GM18907 (cell line): ENCODE measurements around the gene NTNG1.
"Not testable (repeated sequence)": the region's sequence is repeated elsewhere in the genome, so short reads cannot be mapped to it uniquely, and the experiment has no call there.

Experiments used
- ATAC-seq: cut with Tn5 transposase; IDR thresholded peaks from one replicate; pipeline ENCODE4 v1.9.1; 2021; ENCODE audit warnings: mild to moderate bottlenecking, moderate library complexity; ENCODE audit not compliant: unreplicated experiment

Gene NTNG1

DNA sequence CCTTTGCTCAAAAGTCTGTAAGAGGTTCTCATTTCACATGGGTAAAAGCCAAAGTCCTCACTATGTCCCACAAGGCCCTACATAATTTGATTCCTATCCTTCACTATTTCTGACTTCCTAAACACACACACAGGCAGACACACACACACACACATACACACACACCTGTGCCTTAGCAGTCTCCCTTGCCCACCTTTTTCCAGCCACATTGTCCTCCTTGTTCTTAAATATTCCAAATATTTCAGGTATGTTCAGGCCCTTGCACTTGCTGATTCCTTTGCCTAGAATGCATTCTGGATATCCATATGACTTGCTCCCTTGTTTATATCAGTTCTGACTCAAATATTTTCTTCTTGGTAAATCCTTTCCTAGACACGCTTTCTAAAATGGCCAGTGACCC, 54.6 kb downstream of the NTNG1 start:
- ATAC-seq = no peak

- peak; percentile 98 for ATAC-seq
Observed at GRCh38 chr1:107196973-107197562, 56.2 kb downstream of the NTNG1 start.

- no peak for ATAC-seq
Observed at GRCh38 chr1:107198561-107198960, 57.7 kb downstream of the NTNG1 start.

DNA sequence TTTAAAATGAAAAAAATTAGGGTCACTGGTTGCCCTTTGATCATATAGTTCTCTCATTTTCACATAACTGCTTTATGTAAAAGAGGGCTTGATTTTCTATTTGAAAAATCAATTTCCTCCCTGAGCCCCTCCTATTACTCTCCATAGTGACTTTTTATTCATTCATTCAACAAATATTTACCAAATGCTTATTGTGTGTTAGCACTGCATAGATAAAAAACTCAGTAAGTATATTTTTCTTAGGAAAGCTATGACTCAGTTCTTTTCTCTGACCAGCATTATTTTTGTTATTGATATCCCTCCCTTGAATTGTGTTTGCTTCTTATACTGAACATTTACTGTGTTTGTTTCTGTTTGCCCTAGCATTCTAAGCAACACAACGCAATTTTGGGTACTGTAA, 59.8 kb downstream of the NTNG1 start:
- no peak for ATAC-seq

DNA sequence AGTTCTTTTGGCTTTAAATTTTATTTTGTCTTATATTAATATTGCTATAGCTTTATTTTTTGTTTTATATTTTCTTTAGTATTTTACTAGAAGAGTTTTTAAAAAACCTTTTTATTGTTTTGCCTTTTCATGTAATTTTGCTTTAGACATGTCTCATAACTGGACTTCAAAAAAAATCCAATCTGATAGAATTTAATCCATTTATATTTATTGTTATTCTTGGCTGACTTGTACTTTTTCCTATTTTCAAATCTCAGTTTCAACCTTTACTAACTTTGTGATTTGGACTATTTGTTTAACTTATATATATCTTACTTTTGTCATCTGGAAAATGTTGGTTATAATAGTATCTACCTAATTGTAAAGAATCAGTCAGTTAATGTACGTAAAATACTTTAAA, 61.2 kb downstream of the NTNG1 start:
- no peak for ATAC-seq

- no peak for ATAC-seq
Observed at GRCh38 chr1:107213225-107213624, 72.4 kb downstream of the NTNG1 start.

- ATAC-seq = no peak
Observed at GRCh38 chr1:107220036-107220435, 79.2 kb downstream of the NTNG1 start.

- no peak for ATAC-seq
Observed at GRCh38 chr1:107225706-107226105, 84.9 kb downstream of the NTNG1 start.

DNA sequence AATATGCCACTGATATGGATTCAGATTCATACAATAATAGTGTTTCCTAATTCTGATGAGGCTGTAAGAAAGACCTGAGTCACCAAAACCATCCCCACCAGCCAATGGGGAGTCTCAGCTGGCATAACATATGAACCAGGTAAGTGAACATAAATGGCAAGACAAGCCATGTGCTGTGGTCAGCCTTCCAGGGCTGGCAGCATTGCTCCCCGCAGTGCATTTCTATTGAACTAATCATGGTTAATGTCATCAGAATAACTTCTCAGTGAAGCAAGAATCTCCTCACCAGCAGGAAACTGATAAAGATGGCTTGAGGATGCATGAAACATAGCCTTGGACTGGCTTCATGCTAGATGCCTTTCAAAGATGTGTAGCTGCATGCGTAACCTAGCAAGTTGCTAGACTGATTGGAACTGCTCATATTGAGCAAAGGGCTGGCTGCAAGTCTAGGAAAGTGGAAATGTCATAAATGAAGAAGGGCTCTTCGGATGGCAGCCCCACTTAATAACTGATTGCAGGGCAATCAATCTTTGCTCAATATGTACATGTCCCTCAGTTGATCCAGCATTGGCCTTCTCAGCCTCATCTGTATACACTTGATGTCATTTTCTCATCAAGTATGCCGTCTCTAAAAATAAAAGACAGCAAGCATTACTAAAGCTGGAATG, 88.0 kb downstream of the NTNG1 start:
- ATAC-seq = no peak

- no peak for ATAC-seq
Observed at GRCh38 chr1:107229711-107230110, 88.9 kb downstream of the NTNG1 start.

DNA sequence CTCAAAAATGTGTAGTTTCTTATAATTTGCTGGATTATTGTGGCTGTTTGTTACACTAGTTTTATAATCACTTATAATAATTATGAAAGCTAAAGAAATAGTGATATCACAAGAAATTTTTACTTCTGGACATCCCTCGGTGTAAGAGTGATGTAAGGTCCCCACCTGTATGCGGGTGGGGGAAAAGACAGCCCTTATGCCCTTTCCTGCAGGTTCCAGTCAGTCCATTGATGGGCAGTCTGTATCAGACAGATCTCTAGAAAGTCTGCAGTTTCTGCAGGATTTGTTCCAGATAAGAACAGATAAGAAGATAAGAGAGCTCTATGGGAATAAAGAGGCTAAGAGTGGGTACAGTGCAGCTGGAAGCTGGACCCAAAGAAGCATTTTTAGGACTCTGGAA, 89.3 kb downstream of the NTNG1 start:
- no peak for ATAC-seq

- no peak for ATAC-seq
Observed at GRCh38 chr1:107231291-107231690, 90.5 kb downstream of the NTNG1 start.

GRCh38 chr1:107232426-107232825, 91.6 kb downstream of the NTNG1 start:
- ATAC-seq = no peak

DNA sequence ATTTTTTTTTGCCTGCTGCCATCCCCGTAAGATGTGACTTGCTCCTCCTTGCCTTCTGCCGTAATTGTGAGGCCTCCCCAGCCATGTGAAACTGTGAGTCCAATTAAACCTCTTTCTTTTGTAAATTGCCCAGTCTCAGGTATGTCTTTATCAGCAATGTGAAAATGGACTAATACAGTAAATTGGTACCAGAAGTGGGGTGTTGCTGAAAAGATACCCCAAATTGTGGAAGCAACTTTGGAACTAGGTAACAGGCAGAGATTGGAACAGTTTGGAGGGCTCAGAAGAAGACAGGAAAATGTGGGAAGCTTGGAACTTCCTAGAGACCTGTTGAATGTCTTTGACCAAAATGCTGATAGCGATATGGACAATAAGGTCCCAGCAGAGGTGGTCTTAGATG, 95.9 kb downstream of the NTNG1 start:
- ATAC-seq = not testable (repeated sequence)

DNA sequence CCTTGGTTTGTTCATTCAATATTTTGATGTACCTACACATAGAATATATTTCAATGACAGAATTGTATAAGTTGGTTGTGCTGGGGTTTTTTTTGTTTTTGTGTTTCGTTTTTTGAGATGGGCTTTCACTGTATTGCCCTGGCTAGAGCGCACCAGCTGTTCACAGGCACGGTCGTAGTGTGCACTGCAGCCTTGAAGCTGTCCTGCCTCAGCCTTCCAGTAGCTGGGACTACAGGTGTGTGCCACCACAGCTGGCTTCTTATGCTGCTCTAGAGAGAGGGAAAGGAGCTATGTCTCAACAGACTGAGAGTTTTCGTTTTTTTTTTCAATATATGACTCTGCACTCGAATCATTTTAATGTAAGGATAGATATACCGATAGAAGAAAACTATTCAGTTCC, 102.6 kb downstream of the NTNG1 start:
- ATAC-seq = no peak

- ATAC-seq = no peak
Observed at GRCh38 chr1:107244709-107245500, 104.1 kb downstream of the NTNG1 start.

DNA sequence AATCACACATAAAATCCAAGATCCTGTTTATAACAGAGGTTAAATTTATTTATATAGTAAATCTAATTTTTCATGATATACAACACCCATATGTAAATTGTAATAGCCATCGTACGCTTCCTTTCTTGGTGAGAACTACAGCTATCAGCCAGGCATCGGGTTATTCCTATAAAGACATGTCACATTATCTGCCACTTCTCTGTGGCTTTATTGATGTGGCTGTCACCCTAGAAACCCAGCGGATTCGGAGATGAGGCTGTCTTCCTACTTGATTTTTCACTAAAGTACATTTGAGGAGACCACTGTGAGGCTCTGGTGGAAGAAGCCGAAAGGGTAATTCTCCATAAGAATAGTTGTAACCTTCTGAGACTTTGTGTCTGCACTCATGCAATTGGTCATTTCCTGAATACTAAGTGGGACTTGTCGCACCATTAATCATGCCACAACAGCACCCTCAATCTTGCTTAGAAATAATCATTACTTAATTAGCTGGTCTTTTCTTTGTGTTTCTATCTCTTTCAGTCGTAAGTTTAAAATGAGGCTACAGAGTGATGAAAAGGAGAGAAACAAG, 106.0 kb downstream of the NTNG1 start:
- peak; percentile 68 for ATAC-seq

GRCh38 chr1:107247679-107248078, 106.8 kb downstream of the NTNG1 start:
- ATAC-seq = peak; percentile 45

- ATAC-seq = no peak
Observed at GRCh38 chr1:107250169-107250568, 109.3 kb downstream of the NTNG1 start.

DNA sequence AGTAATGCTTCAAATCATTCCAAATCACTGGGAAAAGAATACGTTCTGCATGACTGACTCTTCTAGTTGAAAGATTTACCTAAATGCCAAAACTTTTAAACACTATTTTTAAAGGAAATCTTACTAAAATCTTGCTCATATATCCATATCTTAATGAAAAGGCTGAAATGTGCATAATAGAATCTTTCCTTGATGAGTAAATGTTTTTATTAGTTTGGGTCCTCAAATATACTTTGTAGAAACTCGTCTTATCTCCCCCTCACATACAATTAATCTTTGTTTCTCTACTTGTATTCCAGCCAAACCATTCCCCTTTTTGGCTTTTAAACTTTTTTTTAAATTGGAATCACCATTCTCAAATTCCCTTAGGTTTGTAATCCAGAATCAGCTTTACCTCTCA, 110.2 kb downstream of the NTNG1 start:
- ATAC-seq = no peak

DNA sequence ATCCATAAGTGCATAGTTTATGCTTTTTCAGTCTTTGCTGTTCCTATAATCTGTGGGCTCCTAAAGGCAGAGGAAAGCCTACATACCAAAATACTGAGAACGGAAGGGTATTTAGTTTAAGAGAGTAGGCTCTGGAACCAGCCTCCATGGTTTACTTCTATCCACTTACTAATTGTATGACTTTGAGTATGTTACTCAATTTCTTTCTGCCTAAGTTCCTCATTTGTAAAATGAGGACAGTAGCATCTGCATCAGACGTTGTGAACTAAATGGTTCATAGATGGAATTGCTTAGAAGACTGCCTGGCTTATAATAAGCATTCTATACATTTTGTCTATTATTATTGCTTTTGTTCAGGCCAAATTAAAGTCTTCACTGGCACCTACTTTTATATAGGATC, 111.0 kb downstream of the NTNG1 start:
- ATAC-seq = no peak

- ATAC-seq = peak; percentile 62
Observed at GRCh38 chr1:107252271-107252670, 111.4 kb downstream of the NTNG1 start.
